CD4-positive, alpha-beta T cell treated with Interleukin-6 for 4 hours (primary cell): ENCODE results near the gene RHOD.

Experiments
- DNase-seq: peaks from one replicate; pipeline ENCODE4 v3.0.0-alpha.2; 2020; ENCODE audit warnings: mixed read lengths

Gene RHOD

DNA sequence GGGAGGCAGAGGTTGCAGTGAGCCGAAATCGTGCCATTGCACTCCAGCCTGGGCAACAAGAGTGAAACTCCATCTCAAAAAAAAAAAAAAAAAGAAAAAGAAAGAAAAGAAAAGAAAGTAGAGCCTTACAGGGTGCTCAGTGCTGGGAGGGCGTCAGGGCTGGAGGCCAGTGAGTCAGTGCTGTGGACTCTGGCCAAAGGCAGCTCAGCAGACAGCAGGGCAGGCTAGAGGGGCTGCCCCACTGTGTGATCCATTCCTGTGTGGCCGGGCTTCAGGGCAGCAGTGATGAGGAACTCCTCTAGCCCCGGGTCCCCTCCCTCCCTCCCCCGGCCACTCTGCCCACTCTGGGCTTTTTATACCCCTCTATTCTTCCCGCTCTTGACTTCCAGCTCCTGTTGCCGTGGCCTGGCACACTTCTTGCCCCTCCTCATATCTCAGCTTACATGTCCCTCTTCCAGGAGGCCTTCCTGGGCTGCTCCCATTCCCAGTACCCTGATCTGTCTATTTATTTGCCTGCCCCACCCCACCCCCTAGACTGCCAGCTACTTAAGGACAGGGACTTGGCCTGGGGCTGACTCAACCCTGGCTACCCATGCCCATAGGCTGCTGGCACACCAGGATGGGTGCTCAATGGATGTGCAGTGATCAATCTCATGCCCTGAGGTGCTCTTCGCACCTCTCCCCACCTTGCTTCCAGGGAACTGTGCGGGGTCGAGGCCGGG lies 23.7 kb upstream of the RHOD start:
- DNase-seq: no peak

DNA sequence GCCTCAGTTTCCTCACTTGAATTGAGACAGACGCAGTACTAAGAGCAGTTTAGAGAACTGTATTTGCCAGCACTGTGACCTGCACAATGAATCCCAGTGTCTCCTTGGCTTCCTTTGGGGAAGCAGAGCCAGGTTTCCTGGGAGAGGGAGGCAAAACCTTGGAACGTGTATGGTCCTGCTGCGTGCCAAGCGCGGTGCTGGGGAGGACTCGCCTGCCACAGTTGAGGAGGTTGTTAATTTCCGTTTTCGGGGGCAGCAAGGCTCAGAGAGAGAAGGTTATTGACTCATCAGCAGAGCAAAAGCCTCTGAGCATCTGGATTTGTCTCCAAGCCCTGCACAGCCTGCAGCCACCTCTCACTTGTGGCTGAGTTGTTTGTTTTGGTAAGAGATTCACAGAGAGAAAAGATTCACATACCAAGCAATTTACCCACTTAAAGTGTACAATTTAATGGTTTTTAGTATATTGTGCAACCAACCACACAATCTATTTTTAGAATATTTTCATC lies 22.9 kb upstream of the RHOD start:
- no peak for DNase-seq

DNA sequence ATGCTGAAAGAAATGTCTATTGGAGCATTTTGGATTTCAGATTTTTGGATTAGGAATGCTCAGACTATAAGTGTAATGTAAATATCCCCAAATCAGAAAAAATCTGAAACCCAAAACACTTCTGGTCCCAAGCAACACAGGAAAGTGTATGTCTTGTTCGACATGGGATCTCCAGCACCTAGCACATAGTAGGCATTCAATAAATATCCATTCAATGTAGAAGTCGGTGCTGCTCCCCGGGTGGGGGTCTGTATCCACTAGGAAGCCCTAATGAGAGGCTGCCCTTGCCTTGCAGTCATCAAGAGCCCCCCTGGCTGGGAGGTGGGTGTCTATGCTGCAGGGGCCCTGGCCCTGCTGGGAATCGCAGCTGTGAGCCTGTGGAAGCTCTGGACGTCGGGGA lies 22.3 kb upstream of the RHOD start:
- no peak for DNase-seq

DNA sequence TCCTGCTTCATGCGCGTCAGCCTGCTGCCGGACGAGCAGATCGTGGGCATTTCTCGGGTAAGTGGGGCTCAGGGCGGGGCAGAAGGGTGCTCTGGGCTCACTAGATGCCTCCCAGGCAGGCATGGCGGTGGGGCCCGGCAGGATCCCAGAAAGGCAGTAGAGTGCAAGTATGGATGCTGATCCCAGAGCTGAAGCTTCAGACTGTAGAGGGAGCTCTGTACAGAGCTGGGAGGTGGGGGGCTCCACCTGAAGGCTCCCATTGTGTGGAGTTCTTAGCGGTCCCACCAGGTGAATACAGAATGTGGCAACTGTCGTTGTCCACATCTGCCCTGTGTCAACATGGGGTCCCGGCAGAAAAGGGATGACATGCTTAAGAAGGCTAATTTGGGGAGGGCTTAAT lies 16.5 kb upstream of the RHOD start:
- DNase-seq: no peak

DNA sequence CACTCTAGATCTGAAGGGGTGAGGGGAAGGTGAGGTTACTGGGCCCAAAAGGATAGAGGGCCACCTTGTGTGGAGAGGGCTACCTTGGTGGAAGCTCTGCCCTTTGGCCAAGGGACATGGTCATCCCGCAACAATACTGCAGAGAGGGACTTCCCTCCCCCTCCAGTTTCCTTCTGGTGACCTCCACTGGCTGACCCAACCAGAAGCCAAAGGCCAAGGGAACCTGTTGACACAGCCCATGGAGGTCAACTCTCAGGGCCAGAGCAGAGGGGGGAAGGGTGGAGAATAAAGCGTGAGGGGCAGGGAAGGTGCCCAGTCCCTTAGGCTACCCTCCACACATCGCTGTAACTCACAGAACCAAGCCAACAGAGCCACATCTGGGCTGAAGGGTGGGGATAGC lies 15.0 kb upstream of the RHOD start:
- DNase-seq: no peak

DNA sequence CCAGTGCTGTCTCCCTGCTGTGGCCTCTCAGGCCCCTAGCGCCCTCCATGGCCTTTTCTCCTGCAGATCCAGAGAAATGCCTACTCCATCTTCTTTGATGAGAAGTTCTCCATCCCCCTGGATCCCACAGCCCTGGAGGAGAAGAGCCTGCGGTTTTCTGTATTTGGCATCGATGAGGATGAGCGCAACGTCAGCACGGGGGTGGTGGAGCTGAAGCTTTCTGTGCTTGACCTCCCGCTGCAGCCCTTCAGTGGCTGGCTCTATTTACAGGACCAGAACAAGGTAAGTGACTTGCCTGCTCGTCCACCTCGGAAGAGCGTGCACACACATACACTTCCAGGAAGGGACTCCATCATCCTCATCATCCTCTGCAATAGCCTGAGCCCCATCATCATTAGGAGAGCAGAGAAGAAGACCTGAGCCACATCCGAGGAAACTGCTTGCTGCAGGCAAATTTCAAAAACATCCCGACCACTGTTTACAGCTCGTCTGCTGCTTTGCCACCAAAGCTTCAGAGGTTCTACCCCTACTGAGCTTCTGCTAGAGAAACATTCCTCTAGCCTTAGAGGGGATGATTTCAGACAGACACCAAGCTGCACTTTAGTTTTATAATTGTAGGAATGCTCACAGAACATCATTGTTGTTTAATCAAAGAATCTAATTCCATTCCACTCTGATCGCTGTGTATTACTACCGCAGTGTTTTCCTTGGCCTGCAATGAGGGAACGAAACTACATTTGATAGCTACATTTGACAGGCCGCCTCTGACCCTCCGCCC lies 12.9 kb upstream of the RHOD start:
- no peak for DNase-seq

DNA sequence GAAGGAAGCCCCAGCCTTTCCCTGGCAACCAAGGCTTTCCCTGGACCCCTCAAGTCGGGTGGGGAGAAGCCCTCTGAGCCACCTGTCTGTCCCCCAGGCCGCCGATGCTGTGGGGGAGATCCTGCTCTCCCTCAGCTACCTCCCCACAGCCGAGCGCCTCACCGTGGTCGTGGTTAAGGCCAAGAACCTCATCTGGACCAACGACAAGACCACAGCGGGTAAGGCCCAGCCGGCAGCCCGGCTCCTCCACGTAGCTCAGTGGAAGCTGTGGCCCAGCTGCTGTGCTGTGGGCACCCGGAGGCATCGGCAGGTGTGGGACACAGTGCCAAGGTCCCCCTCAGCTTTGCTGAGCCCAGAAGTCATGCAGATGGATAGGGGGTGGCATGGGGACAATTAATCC lies 12.2 kb upstream of the RHOD start:
- no peak for DNase-seq

DNA sequence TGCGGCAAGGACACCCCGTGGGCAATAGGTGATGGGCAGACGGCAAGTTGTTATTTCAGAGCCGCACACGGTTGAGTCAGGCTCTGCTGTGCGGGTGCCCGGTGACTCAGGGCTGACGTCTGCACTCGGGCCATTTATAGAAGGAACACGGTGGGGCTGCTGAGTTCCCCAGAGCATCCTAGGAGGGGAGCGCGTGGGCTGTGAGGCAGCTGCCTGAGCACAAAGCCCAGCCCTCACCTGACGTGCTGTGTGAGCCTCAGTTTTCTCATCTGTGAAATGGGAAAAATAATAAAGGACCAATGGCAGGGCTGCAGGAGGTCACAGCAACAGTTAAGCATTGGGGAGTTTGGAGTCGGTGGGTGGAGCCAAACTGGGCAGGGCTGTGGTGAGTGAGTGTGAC lies 11.3 kb upstream of the RHOD start:
- no peak for DNase-seq

DNA sequence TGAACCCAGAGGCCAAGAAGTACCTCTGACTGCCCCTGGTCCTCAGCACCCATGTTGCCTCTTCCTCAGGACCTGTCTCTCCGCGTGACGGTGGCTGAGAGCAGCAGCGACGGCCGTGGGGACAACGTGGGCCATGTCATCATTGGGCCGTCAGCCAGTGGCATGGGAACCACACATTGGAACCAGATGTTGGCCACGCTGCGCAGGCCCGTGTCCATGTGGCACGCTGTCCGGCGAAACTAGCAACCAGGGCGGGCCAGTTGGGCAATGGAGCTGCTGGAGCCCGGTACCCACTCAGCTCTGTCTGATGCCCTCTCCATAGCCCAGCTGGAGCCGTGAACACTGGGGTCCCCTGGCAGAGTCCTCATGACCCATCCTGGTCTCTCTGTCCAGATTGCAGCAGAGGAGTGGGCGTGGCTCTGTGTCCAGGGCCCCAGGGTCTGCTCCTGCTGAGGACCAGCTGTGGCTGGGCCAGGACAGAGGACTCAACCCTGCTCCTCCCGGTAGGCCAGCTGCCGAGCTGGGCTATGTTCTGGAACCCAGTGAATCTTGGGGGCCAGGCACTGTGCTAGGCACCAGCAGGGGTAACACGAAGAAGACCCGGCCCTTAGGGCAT lies 8.0 kb upstream of the RHOD start:
- no peak for DNase-seq

DNA sequence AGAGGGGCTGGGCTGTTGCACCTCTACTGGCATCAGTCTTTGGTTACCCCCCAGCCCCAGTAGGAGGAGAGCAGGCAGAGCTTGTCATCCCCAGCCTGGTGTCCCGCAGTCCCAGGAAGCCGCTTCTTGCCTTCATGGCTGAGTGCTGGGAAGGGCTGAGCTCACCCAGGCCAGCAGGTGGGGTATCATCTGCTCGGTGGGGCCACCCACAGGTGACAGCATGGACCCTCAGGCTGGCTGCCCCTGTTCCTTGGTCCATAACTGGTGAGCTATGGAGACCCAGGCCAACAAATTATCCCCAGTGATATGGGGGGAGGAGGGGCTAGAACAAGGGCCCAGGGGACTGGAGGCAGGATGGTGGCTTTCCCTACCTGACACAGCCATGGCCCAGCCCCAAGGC lies 6.5 kb upstream of the RHOD start:
- no peak for DNase-seq

DNA sequence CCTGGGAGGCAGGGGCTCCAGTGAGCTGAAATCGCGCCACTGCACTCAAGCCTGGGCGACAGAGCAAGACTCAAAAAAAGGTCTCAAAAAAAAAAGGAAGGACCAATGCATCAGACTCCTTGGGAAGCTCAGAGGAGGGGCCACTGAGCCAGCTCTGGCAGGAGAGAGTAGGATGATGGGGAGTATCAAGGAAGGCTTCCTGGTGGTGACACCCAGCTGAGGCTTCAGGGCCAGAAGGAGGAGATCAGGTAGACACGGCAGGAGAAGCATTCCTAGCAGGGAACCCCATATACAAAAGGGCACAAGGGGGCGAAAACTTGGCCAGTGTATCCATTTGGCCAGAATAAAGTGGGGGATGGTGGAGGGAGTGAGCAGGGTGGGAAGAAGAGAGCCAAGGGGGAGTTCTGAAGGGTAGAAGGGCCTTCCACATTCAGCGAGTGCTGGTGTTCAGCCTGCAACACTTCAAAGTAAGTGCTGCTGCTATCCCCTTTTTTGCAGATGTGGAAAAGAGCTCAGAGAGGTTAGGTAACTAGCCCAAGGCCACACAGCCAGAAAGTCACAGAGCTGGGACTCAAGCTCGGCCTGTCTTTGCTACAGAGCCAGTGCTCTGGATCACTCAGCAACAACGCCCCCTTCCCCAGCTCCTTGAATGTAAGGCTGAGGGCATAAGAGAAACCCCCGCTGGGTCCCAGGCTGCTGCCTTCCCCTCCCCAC lies 5.3 kb upstream of the RHOD start:
- DNase-seq: no peak

DNA sequence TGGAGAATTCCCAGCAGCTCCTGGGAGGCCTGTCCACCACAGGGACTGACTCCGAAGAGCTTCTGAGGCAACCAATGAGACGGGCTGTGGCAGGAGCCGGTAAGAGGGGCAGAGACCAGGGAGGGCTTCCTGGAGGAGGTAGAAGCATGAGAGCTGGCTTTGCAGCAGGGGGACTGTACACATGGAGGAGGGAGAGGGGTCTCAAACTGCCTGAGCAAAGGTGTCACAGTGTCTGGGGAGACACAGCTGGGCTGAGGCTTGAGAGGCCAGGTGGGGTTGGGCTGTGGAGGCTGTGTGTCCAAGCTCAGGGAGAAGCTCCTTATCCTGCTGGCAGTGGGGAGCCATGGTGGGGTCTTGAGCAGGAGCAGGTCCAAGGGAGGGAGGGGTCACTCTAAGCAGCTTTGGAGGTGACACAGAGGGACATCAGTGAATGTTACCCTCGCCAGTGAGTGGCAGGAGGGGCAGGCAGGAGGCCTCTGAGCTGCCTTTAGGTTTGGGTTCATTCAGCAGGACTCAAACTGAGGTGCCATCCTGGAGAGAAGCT lies 4.6 kb upstream of the RHOD start:
- no peak for DNase-seq

DNA sequence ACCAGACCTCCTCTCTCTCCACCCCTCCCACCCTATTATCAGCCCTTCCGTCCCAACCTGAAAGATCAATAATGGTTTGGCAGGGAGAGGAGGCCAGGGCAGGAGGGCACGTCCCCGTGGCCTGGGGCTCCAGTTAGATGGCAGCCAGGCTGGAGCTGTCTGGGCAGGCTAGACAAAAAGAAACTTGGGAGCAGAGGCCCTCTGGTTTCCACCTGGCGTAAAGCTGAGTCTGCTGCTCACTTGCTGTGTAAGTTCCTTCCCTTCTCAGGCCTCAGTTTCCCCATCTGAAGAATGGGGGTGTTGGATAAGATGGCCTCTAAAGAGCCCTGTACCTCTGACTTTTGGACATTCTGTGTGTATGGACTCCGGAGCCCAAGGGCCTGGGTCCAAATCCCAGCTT lies 3.8 kb upstream of the RHOD start:
- no peak for DNase-seq

DNA sequence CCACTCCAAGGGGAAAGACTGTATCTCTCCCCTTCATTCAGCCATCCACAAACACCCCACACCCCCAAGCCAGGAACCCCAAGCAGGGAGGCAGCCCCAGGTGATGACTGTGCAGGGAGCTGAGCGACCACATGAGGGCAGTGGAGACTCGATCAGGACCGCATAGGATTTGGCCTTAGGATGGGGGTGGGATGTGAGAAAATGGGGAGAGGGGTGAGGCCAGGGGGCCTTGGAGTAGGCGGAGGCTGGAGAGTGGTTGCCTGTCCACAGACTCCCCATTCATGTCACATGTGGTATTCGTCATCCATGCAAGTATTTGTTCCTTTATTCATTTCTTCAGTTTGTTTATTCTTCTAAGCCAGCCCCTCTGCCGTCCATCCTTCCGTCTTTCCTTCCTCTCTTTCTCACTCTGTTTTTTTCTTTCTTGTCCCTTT lies 2.7 kb upstream of the RHOD start:
- peak; percentile 48 for DNase-seq

DNA sequence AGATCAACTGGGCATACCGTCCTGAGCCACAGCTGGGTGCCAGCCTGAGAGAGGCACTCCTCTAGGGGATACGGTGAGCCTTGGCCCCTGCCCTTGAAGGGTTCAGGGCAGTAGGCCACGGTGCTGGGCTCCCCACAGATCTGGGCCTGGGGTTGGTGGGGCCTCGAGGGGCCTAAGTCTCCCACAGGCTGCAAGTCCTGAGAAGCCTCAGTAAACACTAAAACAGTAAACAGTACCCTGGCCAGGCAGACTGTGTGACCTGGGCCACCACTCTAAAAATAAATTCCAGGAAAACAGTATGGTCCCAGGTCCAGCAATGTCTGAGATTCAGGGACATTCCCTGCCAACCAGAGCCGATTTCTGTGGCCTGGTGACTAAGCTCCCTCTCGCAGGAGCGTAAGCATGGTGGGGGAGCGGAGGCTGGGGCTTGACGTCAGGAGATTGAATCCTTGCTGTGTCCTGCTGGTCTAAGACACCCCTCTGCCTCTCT lies 2.3 kb upstream of the RHOD start:
- no peak for DNase-seq

DNA sequence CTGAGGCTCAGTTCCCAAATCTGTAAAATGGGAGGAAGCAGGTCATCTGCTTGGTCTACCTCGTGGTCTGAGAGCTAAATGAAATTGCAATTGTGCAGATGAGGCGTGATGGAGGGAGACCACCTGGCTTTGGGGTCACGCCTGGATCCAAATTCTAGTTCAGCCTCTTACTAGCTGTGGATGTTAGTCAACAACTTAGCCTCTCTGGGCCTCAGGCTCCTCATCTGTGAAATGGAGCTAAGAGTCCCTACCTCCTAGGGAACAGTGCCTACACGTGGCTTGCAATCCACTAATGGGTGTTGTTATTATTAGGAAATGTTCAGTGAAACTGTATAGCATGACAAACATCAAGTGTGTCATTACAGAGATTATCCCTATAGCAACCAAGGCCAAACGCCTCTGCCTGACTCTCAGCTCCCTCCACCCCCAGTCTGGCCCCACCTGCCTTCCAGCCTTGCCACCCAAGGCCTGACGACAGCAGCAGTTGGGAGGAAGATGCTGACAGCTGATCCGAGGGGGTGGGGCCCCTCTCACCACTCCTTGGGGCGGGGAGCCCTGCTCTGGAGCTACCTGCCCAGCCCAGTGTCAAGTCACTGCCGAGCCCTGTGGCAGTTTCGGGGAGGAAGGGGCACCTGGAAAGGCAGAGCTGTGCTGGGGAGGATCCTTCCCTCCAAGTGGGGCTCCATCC lies 1.7 kb upstream of the RHOD start:
- DNase-seq: no peak

DNA sequence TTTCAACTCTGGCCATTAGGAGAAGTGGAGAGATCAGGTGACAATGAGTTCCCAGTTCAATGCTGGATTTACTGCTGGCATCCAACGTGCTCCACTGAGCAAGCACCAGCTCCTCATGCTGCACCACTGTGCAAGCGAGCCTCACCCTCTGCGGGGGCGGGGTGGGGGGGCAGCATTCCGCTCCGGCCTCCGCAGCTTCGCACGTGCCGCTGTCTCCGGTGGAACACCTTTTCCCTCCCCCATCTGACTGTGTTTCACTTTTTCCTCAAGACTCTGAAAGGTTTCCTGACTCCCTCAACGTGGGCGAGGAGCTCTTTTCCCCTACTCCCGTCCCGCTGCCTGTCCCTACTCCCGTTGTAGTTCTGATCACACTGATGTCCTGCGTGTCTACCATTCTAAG lies 835 bp upstream of the RHOD start:
- DNase-seq: no peak

DNA sequence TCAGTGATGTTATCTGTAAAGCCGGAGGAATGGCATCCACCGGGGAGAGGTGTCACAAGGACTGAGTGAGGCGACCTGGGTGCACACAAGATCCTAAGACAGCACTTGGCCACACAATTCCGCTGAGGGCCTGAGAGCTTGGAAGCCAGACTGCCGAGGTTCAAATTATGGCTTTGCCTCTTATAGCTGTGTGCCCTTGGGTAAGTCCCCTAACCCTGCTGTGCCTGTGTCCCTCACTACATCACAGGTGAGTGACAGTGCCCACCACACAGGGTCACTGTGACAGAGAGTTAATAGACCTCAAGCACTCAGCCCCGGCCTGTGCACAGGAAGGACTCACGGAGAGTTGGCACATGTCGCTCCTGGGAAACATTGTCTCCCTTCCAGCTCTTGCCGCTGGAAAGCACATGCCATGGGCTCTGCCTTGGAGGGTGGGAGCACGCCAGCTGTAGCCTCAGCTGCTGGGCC lies 592 bp downstream of the RHOD start:
- no peak for DNase-seq

DNA sequence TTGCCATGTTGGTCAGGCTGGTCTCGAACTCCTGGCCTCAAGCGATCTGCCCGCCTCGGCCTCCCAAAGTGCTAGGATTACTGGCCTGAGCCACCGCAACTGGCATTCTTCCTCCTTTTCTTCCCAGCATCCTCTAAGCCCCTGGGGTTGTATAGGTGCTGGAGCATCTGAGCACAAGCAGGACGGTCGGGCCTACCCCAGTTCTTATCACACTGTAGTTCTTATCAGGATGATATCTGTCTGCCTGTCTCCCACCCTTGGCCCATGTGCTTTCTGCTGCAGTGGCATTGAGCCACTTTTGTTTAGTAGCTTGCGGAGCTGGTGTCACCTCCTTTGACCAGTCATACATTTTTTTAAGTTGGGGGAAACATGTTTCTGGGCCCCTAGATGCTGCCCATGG lies 1.9 kb downstream of the RHOD start:
- no peak for DNase-seq

DNA sequence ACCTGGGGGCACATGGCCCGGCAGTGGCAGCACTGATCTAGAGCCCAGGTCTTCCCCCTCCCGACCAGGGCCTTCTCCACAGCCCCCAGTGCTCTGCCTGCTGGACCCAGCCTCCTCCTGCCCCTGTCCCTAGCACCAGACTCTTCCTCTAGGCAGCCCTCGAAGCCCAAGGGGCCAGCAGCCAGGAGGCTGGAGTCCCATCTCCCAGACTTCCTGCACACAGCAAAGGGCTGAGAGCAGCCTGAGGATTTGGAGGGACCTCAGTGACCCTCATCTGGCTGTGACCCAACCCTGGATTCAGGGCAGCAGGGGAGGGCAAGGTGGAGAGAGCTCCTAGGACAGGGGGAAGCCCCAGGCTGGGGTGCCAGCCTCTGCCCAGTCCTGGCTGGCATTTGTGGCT lies 3.0 kb downstream of the RHOD start:
- no peak for DNase-seq

DNA sequence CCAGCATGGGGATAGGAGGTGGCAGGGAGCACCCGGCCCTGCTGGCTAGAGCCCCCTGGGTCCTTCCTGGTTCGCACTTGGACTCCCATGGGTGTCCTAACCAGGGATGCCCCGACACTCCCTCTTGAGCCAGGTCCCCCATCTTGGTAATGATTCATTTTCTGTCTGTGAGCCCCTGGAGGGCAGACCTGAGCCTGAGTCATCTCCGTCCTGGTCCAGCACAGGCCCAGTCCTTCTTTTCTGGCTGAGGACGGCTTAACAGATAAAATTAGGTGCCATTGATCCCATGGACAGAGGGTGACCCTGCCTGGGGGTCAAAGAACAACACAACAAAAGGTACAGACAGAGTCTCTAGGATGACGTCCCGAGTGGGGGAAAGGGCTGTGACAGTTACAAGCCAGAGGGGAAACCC lies 3.5 kb downstream of the RHOD start:
- DNase-seq: no peak
